Measurements from ENCODE around the gene SLC4A3. TPM values are rescaled to one million over a fixed set of nuclear protein-coding genes. Genes with fewer than 3 reads are reported as not detected.

The SLC4A3 gene
- total and polyA plus RNA-seq, 12 donors, result 197 to 671 (median 370) TPM

DNA sequence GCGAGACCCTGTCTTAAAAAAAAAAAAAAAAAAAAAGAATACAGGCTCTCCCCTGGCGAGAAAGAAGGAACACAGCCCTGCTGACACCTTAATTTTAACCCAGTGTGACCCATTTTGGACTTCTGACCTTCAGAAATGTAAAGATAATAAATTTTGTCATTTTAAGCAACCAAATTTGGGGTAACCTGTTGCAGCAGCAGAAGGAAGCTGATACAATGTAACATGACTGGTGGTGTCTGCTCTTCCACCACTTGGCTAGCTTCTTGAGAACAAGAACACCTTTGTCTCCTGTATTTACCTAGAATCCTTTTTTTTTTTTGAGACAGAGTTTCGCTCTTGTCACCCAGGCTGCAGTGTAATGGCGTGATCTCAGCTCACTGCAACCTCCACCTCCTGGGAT is 36.3 kb upstream of the SLC4A3 start:
- intact Hi-C loops (cut with DNase I), result no loop called here
- TF ChIP-seq, protein P1, sequence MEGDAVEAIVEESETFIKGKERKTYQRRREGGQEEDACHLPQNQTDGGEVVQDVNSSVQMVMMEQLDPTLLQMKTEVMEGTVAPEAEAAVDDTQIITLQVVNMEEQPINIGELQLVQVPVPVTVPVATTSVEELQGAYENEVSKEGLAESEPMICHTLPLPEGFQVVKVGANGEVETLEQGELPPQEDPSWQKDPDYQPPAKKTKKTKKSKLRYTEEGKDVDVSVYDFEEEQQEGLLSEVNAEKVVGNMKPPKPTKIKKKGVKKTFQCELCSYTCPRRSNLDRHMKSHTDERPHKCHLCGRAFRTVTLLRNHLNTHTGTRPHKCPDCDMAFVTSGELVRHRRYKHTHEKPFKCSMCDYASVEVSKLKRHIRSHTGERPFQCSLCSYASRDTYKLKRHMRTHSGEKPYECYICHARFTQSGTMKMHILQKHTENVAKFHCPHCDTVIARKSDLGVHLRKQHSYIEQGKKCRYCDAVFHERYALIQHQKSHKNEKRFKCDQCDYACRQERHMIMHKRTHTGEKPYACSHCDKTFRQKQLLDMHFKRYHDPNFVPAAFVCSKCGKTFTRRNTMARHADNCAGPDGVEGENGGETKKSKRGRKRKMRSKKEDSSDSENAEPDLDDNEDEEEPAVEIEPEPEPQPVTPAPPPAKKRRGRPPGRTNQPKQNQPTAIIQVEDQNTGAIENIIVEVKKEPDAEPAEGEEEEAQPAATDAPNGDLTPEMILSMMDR (IDR thresholded peaks at IDR 0.05), result no peak
- Histone ChIP-seq H3K4me1 (peaks cover 0 to 14% (median 0%) of the 10 kb centered on the region in 9 donors), H3K9me3 (no peaks in the 10 kb centered on the region), H3K27me3 (peaks cover 0 to 4% (median 0%) of the 10 kb centered on the region in 7 donors), H3K36me3 (no peaks in the 10 kb centered on the region), H3K27ac (no peak overlapping the region), H3K4me3 (no peak overlapping the region)
- WGBS, 2 donors, result 60 to 89% methylated on average over 4 of the region's 4 CpGs
- ATAC-seq, result no peak
- no peak for DNase-seq

DNA sequence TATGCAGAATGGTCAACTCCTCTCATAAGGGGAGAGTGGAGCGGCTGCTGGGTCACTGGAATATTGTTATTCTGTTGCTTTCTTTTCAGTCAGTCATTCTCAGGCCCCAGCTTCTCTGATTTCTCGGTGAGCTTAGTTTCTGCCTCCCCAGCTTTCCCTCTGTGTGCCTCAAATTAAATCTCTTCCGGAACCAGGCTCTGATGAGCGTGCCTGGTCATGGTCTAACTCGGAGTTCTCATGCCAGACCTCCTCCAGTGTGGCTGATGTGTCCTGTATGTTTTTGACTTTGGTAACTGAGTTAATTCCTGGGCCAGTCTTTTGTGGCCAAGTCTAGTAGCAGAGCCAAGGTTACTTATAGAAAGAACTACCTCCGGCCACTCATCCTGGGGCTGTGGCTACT is 34.7 kb upstream of the SLC4A3 start:
- intact Hi-C loops (cut with DNase I), result no loop called here
- H3K27ac ChIP-seq, result peak overlapping the region in 6 of 10 donors; percentile 1 to 38 (median 29)
- H3K9me3 ChIP-seq, result no peaks in the 10 kb centered on the region
- TF ChIP-seq, protein P1 (IDR thresholded peaks at IDR 0.05), result no peak
- 62 to 71% methylated on average over 6 of the region's 6 CpGs for WGBS, 2 donors
- no peaks in the 10 kb centered on the region for H3K36me3 ChIP-seq
- H3K27me3 ChIP-seq, result no peaks in the 10 kb centered on the region
- DNase-seq (no peak), ATAC-seq (no peak)
- H3K4me3 ChIP-seq, result no peak overlapping the region
- peaks cover 0 to 24% (median 7%) of the 10 kb centered on the region in 9 donors for H3K4me1 ChIP-seq

DNA sequence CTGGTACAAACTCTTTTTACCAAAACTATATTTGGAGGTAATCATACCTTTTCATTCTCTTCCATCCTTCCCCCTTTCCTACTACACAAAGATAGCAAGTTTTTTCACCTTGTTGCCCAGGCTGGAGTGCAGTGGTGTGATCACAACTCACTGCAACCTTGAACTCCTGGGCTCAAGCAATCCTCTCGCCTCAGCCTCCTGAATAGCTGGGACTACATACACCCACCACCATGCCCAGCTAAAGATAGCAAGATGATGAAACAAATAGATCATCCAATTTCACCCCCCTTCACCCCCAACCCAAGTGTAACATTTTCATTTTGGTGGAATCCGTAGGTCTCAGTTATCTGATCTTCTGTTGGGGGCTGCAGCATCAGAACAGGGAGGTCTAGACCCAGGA is 34.3 kb upstream of the SLC4A3 start:
- Histone ChIP-seq H3K36me3 (no peaks in the 10 kb centered on the region), H3K9me3 (no peaks in the 10 kb centered on the region), H3K4me3 (no peak overlapping the region), H3K4me1 (peaks cover 0 to 25% (median 7%) of the 10 kb centered on the region in 9 donors), H3K27me3 (no peaks in the 10 kb centered on the region), H3K27ac (peak overlapping the region in 5 of 10 donors; percentile 26 to 38 (median 30))
- TF ChIP-seq, protein P1 (IDR thresholded peaks at IDR 0.05), result no peak
- no peak for ATAC-seq
- intact Hi-C loops (cut with DNase I), result no loop called here
- WGBS, 2 donors, result 85 to 94% methylated on average over 2 of the region's 2 CpGs
- DNase-seq, result no peak

DNA sequence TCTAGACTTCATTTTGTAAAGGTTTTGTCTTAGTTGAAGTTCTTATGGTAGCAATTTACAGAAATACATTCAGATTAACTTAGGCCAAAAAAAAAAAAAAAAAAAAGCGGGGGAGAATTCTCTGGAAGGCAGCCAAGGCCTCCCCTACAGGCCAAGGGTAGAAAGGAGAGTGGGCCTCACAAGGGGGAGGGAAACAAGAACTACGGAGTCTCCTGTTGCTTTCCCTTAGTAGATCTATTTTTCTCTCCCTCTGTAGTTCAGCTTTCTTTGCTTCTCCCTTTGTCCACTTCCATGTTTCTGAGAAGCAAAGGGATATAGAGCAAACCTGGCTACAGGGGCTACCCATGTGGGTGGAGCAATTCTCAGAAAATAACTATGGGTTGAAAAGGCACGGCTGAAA is 32.2 kb upstream of the SLC4A3 start:
- no peak overlapping the region for H3K4me3 ChIP-seq
- intact Hi-C loops (cut with DNase I), result loop anchor here in 3 of 10 donors (5.0 kb wide), 3 partner anchors 43 to 53 kb away; partner anchors contain the start of genes CHPF (in 1 of the 3) and TMEM198 (in 1 of the 3)

More for the DNA sequence above, 32.2 kb upstream of the SLC4A3 start:
- H3K27ac ChIP-seq, result peak overlapping the region in 6 of 10 donors; percentile 47 to 97 (median 76)
- DNase-seq (no peak), ATAC-seq (no peak)
- TF ChIP-seq, protein P1 (IDR thresholded peaks at IDR 0.05), result no peak
- no peaks in the 10 kb centered on the region for H3K27me3 ChIP-seq
- H3K4me1 ChIP-seq, result peaks cover 0 to 31% (median 11%) of the 10 kb centered on the region in 9 donors
- H3K9me3 ChIP-seq, result no peaks in the 10 kb centered on the region
- WGBS, 2 donors, result 8 to 21% methylated on average over 3 of the region's 3 CpGs
- no peaks in the 10 kb centered on the region for H3K36me3 ChIP-seq
